ENCODE measurements around the gene LIPN.
"Not testable (repeated sequence)": the region's sequence is repeated elsewhere in the genome, so short reads cannot be mapped to it uniquely, and the experiment has no call there.

The LIPN gene

DNA sequence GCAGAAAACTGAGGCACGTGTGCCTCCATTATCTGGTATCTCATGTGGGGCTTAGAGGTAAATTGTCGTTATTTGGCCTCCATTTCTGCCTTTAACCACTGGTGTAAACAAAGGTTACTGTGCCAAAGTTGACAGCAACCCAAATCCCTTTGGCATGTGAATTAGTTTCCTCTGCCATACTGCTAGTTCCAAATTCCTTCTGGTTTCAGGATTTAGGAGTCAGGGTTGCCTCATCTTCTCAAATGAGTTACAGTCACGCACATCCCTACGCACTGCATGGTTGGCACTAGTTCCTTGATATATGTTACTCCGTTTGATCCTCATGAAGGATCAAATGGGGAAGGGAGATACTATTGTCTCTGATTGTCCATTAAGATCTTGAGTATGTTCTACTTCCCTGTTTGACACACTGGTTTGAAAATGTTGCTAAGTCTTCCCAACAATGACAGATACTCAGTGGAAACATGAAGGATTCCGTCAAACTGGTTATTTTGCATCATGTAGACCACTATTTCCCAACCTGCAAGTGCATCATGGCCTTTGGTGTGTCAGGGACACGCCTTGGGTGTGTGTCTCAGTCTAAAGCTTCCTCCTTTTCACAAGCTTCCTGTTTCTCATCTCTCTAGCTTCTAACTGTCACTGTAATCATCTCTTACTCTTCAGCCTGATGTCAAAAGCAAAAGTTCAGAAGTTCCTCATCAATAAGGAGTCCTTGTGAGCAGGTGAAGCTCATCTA is at the start of gene LIPN:
Gene LIPN (plus strand): TSS at position 655 of the 736 bp plus-strand sequence. CDS start 1,386 bp downstream, outside the sequence.
- DNase-seq (ENCODE audit: low spot score) = no peak

DNA sequence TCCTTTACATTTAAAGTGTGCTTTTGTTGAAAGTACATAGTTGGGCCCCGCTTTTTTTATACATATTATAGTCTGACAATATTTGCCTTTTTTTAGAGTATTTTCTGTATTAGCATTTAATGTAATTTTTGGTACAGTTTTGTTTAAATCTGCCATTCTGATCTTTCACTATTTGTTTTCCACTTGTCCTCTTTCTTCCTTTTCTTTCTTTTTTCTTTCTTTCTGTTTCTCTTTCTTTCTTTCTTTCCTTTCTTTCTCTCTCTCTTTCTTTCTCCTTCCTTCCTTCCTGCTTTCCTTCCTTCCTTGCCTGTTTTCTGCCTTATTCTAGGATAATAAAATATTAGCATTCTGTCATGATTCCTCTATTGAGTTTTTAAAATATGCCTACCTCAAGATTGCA is 44.3 kb upstream of the LIPN start:
- DNase-seq (ENCODE audit: low spot score) = no peak

DNA sequence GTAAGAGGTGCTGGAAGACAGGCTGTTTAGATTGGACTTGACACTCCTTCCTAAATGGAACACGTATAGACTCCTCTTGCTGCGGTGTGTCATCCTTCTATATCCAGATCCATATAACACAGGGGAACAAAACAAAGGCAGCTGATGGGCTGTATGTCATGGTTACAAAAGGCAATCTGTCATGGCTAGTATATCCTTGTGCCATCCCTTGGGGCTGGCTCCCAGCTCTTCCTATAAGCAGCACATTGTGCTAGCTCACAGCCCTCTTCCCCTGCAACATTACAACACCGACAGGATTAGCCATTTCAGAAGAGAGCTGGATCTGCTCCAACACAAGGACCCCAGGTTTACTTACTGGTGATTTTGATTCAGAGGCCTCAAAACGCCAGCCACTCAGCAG is 38.4 kb upstream of the LIPN start:
- DNase-seq (ENCODE audit: low spot score) = no peak

GRCh38 chr10:88725798-88726197 is 34.0 kb upstream of the LIPN start:
- no peak for DNase-seq (ENCODE audit: low spot score)

DNA sequence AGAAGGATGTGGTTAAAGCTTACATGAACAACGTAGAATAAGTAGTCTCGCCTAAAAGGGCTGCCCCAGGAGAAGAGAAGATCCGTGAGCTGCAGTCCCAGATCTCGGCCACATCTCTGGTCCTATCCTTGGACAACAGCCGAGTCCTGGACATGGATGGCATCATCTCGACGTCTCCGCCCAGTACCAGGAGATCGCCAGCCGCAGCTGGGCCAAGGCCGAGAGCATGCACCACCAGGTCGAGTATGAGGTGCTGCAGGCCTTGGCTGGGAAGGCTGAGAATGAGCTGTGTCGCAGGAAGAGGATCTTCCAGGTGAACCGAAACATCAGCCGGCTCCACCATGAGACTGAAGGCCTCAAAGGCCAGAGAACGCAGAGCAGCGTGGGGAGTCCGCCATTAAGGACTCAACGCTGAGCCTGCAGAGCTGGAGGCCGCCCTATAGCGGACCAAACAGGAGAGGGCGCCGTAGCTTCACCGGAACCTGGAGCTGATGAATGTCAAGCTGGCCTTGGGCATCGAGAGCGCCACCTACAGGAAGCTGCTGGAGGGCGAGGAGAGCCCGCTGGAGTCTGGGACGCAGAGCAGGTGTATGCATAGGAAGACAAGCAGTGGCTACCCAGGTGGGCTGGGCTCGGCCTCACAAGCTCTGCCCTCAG is 31.6 kb upstream of the LIPN start:
- no peak for DNase-seq (ENCODE audit: low spot score)

- DNase-seq (ENCODE audit: low spot score) = no peak
Observed at GRCh38 chr10:88730864-88731263, 29.0 kb upstream of the LIPN start.

GRCh38 chr10:88731296-88731695 is 28.5 kb upstream of the LIPN start:
- DNase-seq (ENCODE audit: low spot score) = peak; percentile 27

- DNase-seq (ENCODE audit: low spot score) = no peak
Observed at GRCh38 chr10:88733215-88733614, 26.6 kb upstream of the LIPN start.

GRCh38 chr10:88735661-88736060 is 24.2 kb upstream of the LIPN start:
- DNase-seq (ENCODE audit: low spot score) = peak; percentile 28

DNA sequence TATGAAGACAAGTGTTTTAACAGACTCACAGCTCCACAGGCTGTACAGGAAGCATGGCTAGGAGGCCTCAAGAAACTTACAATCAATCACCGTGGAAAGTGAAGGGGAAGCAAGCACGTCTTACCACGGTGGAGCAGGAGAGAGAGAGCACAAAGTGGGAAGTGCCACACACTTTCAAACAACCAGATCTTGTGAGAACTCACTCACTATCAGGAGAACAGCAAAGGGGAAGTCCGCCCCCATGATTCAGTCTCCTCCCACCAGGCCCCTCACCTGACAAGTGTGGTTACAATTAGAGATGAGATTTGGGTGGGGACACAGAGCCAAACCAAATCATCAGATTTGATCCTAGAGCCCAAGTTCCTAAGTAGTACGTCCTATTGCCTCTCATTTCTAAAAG is 17.9 kb upstream of the LIPN start:
- not testable (repeated sequence) for DNase-seq (ENCODE audit: low spot score)

DNA sequence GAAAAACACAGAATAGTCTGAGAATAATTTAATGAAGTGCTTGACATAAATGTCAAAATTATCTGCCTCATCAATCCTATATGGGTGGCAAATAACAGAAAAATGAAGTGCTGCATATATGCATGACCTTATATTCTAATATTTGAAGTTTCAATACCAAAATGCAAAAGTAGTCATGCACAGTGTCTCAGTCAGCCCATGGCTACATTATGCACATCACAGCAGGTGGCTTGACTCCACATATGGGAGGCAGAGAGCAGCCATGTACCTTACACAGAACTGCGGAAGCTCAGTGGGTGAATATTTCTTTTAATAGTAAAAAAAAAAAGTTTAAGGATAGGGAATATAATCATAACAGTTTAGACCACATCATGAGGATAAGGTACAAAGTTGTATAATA is 17.4 kb upstream of the LIPN start:
- DNase-seq (ENCODE audit: low spot score) = no peak

DNA sequence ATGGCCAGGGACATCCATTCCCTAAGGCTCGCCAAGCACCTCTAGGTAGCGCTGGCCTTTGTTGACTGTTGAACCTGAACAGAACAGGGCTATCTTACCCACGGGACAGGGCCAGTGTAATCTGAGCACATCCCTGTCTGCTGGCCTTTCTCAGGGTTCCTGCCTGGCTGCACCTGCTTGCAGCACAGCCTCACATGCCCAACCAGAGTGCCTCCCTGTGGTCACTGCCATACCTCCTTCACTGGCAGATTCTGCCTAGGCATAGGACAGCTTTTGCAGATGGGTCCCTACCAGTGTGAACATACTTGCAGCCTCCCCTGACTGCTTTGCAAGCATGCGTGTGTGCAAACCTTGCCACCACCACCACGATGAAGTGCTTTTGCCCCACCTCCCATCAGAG is 15.8 kb upstream of the LIPN start:
- peak; percentile 34 for DNase-seq (ENCODE audit: low spot score)

- DNase-seq (ENCODE audit: low spot score) = no peak
Observed at GRCh38 chr10:88745633-88746032, 14.2 kb upstream of the LIPN start.

DNA sequence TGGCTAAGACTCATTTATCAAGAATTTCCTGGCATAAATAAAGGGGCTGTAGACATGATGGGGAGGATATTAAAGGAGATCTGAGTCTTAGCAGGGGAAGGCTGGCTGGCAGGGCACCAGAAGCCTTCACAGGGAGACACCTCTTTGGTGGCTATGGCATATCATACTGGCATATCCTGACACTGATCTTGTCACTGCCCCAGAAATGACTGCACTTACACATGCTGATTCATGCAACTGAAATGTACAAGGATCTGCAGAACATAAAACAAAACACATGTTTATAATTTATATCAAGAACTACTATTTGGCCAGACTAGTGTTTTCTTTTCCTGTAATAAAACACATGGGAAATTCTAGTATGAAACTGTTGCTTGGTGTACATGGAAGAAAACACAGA is 5.5 kb upstream of the LIPN start:
- peak; percentile 8 for DNase-seq (ENCODE audit: low spot score)

- DNase-seq (ENCODE audit: low spot score) = no peak
Observed at GRCh38 chr10:88755753-88756152, 4.1 kb upstream of the LIPN start.

GRCh38 chr10:88756660-88757059 is 3.2 kb upstream of the LIPN start:
- DNase-seq (ENCODE audit: low spot score) = no peak

DNA sequence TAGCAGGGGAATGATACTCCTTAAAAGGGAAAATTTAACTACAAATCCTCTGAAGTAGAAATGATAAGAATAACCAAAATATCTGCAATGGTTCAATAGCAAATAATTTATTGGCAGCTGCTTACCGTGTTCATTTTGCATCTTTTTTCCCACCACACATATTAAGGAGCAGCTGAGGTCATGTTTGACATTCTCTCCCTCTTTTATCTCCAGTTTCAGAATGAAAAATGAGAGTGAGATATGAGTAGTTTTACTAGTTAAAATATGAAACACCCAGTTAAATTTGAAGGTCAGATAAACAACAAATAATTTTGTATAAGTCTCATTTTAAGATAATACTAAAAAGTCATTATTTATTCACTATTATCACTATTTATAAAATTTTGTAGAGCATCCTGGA is 3.1 kb downstream of the LIPN start:
- no peak for DNase-seq (ENCODE audit: low spot score)

DNA sequence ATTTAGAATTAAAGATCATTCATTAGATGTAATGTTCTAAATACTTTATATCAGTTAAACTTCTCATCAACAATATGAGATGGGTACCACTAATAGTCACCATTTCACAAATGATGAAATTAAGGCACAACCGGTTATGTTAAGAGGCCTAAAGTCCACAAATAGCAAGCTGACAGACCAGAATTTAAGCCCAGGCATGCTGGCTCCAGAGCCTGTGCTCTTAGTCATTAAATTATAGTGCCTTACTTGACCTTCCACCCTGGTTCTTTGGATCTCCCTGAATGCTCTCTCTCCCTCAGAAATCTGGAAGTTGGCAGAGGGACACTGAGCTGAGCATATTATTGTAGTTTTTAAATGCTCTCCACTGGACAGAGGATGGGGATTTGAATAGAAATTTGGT is 3.6 kb downstream of the LIPN start:
- DNase-seq (ENCODE audit: low spot score) = no peak

DNA sequence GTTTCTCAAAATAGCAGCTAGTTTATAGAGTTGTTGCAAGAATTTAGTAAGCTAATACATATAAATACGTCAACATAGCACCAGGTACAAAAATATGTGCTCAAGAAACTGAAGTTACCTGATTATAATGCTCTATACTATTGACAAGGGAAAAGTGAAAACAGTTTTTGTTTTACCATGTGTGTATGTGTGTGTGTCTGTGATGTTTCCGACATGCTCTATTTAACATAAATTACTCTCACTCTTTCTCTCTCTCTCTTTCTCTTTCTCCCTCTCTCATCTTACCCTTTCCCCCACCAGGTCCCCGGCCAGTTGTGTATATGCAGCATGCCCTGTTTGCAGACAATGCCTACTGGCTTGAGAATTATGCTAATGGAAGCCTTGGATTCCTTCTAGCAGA is 4.3 kb downstream of the LIPN start:
- no peak for DNase-seq (ENCODE audit: low spot score)

DNA sequence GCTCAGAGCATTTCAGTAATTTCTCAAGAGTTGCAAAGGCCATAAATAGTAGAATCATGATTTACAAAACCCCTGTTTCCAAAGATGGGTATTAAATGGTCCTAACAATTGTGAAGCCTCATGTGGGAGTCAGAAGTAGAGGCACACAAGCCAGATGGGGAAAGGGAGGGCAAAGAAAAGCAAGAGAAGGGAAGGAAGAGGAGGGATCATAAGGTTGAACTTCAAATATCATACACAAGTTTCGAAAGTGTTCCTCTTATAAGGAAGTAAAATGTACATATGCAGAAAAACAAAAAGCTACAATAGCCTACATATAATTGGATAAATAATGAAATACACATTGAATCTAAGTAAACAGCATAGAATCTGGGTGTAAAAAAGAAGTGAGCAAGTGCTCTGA is 6.0 kb downstream of the LIPN start:
- no peak for DNase-seq (ENCODE audit: low spot score)

- no peak for DNase-seq (ENCODE audit: low spot score)
Observed at GRCh38 chr10:88769384-88769783, 9.6 kb downstream of the LIPN start.

- no peak for DNase-seq (ENCODE audit: low spot score)
Observed at GRCh38 chr10:88781206-88781605, 21.4 kb downstream of the LIPN start.

- DNase-seq (ENCODE audit: low spot score) = no peak
Observed at GRCh38 chr10:88782222-88782621, 22.4 kb downstream of the LIPN start.

DNA sequence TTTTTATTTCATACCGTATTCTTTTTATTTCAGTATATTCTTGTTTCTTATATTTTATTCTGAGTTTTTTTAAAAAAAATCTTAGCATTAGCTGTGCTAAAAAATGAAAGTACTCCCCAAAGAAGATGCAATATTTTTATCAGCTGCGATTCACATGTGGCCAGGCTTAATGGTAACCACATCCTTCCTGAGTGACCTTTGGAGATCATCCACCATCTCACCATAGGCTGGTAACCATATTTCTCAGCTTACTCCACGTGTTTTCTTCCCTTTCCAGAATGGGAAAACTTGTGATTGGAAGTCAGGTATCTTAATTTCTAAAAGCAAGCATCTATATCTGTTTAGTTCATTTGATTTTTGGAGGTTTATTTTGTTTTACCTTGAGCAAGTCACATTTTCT is 23.9 kb downstream of the LIPN start:
- DNase-seq (ENCODE audit: low spot score) = no peak

Data from kidney tubule cell (primary cell).